DND-41 (cell line): ENCODE data around the gene MYH11.

Experiments
- ATAC-seq: fragments of 200-7000 bp; cut with Tn5 transposase; 3 replicates; pipeline ENCODE4 v1.9.1; 2021; ENCODE audit warnings: low read depth; ENCODE audit not compliant: insufficient read depth
- DNase-seq: peaks from one replicate; pipeline ENCODE4 v3.0.0-alpha.2; 2020
- H2AFZ ChIP-seq: 2 replicates; pipeline ENCODE4 v1.6.0; 2012; ENCODE audit warnings: low read depth, low read length
- H3K27ac ChIP-seq: 2 replicates; pipeline ENCODE4 v1.5.1; 2012; ENCODE audit warnings: low read length, inconsistent platforms
- H3K27me3 ChIP-seq: fragments of 200-600 bp; sonication (generic); 2 replicates; pipeline ENCODE4 v1.6.0; 2012; ENCODE audit warnings: low read length, mild to moderate bottlenecking, inconsistent platforms; ENCODE audit not compliant: insufficient read depth, poor library complexity
- H3K36me3 ChIP-seq: 2 replicates; pipeline ENCODE4 v1.5.1; 2012; ENCODE audit warnings: low read length, inconsistent platforms; ENCODE audit not compliant: insufficient read depth
- H3K4me1 ChIP-seq: 2 replicates; pipeline ENCODE4 v1.5.1; 2012; ENCODE audit warnings: mild to moderate bottlenecking, low read length; ENCODE audit not compliant: insufficient read depth
- H3K4me2 ChIP-seq: 2 replicates; pipeline ENCODE4 v1.6.0; 2012; ENCODE audit warnings: mild to moderate bottlenecking, moderate library complexity, low read length, inconsistent platforms; ENCODE audit not compliant: insufficient read depth
- H3K4me3 ChIP-seq, 2 experiments: fragments of 200-600 bp in 1 of 2; shearing (Covaris generic) in 1 of 2; 2 replicates each; pipeline ENCODE4 v1.5.1; 2012 to 2016; ENCODE audit warnings: inconsistent platforms in 2 of 2, low read length in 2 of 2, mild to moderate bottlenecking in 2 of 2, low read depth in 1 of 2, moderate library complexity in 1 of 2
- H3K79me2 ChIP-seq: 2 replicates; pipeline ENCODE4 v1.6.0; 2012; ENCODE audit warnings: low read length, inconsistent platforms; ENCODE audit not compliant: insufficient read depth
- H3K9ac ChIP-seq: 2 replicates; pipeline ENCODE4 v1.6.0; 2012; ENCODE audit warnings: low read depth, mild to moderate bottlenecking, inconsistent platforms, low read length, moderate library complexity
- H3K9me3 ChIP-seq: 2 replicates; pipeline ENCODE4 v1.5.1; 2012; ENCODE audit warnings: low read length, moderate library complexity, mild to moderate bottlenecking, inconsistent platforms; ENCODE audit not compliant: insufficient read depth, severe bottlenecking
- H4K20me1 ChIP-seq: 2 replicates; pipeline ENCODE4 v1.6.0; 2012; ENCODE audit warnings: low read length; ENCODE audit not compliant: insufficient read depth
- EZH2 ChIP-seq: IDR thresholded peaks from 3 replicates; pipeline ENCODE4 v1.6.1; 2012; ENCODE audit warnings: borderline replicate concordance, low read depth, mild to moderate bottlenecking, moderate library complexity, low read length, inconsistent platforms; ENCODE audit not compliant: severe bottlenecking
- TF ChIP-seq, protein P1 (sequence below): IDR thresholded peaks from 2 replicates; pipeline ENCODE4 v1.5.1; 2012; ENCODE audit warnings: borderline replicate concordance, low read length, moderate library complexity, mild to moderate bottlenecking; ENCODE audit not compliant: poor library complexity, severe bottlenecking; ENCODE audit errors: extremely low read depth

Gene MYH11

DNA sequence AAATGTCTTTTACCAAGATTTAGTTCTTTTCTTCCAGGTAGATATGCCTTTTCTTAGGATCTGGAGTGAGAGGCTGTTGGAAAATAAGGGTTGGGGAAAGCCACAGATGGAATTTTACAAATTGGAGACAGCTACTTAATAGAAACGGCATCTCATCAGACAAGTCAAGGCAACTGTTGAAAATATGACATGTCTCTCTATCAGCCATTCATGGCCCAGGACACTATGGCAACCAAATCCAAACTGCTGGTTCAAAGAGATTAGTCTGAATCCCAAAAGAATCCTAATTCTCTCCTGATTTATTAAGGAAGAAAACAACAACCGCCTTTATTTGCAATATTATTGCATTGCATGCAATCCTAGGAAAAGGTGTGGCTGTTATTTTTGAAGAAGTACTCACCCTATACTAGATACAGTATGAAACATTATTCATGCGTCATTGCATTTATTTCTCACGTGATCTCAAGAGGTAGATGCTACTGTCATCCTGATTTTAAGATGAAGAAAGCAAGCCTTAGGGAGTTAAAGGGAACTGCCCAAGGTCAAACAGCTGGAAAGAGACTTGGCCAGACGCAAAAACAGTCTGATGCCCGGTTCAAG is 44.2 kb upstream of the MYH11 start:
- no peaks in the 10 kb centered on the region for H3K36me3 ChIP-seq
- H3K4me2 ChIP-seq = no peak overlapping the region
- DNase-seq (no peak), ATAC-seq (no peak)
- H4K20me1 ChIP-seq = no peaks in the 10 kb centered on the region
- no peak overlapping the region for H3K4me3 ChIP-seq
- no peaks in the 10 kb centered on the region for H3K4me1 ChIP-seq
- H3K9me3 ChIP-seq = no peaks in the 10 kb centered on the region
- no peak overlapping the region for H2AFZ ChIP-seq
- no peak overlapping the region for H3K27ac ChIP-seq
- H3K9ac ChIP-seq = no peak overlapping the region
- no peaks in the 10 kb centered on the region for H3K27me3 ChIP-seq
- TF ChIP-seq EZH2 = no peak
- TF ChIP-seq, protein P1, sequence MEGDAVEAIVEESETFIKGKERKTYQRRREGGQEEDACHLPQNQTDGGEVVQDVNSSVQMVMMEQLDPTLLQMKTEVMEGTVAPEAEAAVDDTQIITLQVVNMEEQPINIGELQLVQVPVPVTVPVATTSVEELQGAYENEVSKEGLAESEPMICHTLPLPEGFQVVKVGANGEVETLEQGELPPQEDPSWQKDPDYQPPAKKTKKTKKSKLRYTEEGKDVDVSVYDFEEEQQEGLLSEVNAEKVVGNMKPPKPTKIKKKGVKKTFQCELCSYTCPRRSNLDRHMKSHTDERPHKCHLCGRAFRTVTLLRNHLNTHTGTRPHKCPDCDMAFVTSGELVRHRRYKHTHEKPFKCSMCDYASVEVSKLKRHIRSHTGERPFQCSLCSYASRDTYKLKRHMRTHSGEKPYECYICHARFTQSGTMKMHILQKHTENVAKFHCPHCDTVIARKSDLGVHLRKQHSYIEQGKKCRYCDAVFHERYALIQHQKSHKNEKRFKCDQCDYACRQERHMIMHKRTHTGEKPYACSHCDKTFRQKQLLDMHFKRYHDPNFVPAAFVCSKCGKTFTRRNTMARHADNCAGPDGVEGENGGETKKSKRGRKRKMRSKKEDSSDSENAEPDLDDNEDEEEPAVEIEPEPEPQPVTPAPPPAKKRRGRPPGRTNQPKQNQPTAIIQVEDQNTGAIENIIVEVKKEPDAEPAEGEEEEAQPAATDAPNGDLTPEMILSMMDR = no peak
- no peaks in the 10 kb centered on the region for H3K79me2 ChIP-seq

DNA sequence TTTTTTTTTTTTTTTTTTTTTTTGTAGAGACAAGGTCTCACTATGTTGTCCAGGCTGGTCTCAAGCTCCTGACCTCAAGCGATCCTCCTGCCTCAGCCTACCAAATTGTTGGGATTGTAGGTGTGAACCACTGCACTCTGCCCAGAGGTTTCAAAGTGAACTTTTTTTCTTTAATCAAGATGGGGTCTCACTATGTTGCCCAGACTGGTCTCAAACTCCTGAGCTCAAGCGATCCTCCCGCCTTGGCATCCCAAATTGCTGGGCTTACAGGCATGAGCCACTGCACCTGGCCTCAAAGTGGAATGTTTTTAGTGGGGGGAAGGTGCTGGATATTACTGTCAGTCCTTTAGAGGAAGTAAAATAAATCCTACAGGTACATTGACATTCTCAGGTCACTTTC is 43.5 kb upstream of the MYH11 start:
- Histone ChIP-seq H3K9me3 (no peaks in the 10 kb centered on the region), H3K27me3 (no peaks in the 10 kb centered on the region), H3K4me3 (no peak overlapping the region), H3K27ac (no peak overlapping the region), H3K36me3 (no peaks in the 10 kb centered on the region), H3K9ac (no peak overlapping the region), H4K20me1 (no peaks in the 10 kb centered on the region), H3K4me2 (no peak overlapping the region), H3K4me1 (no peaks in the 10 kb centered on the region), H2AFZ (no peak overlapping the region), H3K79me2 (no peaks in the 10 kb centered on the region)
- DNase-seq = no peak
- TF ChIP-seq, protein P1 = no peak
- TF ChIP-seq EZH2 = no peak
- ATAC-seq = no peak

DNA sequence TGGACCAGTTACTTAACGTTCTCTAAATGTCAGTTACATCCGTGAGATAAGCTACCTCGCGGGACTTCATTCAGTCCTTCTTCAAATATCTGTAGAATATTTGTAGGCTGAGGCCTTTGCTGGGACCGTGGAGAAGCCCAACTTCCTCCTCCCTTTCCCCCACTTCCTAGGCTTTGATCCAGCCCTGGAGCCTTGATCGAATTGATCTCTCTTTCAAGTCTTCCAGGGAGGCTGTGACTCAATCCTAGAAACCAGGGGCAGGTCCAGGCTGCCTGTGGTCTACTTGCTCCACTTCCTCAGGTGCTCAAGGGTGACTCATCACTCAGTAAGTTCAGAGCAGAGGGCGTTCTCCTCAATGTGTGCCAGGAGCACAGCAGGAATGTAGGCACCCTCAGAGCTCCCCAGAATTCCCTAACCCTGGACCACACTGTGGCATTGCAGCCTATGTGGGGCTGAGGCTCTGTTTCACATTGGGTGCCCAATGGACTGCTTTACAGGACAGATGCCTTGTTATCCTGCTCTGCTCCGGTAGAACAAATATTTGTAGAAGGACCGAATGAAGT is 42.8 kb upstream of the MYH11 start:
- Histone ChIP-seq H3K9ac (no peak overlapping the region), H3K79me2 (no peaks in the 10 kb centered on the region), H3K4me3 (no peak overlapping the region), H3K4me2 (no peak overlapping the region), H3K27me3 (no peaks in the 10 kb centered on the region), H2AFZ (no peak overlapping the region), H3K4me1 (no peaks in the 10 kb centered on the region), H3K9me3 (no peaks in the 10 kb centered on the region), H3K36me3 (no peaks in the 10 kb centered on the region), H3K27ac (no peak overlapping the region), H4K20me1 (no peaks in the 10 kb centered on the region)
- ATAC-seq = peak; percentile 62
- TF ChIP-seq EZH2 = no peak
- TF ChIP-seq, protein P1 = no peak
- peak; percentile 25 for DNase-seq

DNA sequence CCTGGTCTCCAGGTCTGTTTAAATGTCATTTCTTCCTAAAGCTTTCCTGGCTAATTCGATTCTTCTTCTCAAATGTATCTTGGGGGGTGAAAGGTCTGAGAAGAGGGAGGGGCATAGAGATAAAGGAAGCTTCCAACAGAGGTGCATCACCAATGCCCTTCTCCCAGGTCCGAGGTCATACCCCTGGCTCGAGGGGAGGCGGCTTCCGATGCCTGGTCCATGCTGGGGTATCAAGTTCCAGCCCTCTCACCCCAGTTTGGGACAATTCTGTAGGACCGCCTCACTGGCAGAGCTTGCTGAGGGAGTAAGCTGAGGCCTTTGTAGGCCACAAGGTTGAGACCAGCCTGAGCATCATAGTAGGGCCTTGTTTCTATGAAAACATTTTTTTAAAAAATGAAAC is 41.8 kb upstream of the MYH11 start:
- TF ChIP-seq, protein P1 = no peak
- TF ChIP-seq EZH2 = no peak
- Histone ChIP-seq H3K79me2 (no peaks in the 10 kb centered on the region), H3K4me2 (no peak overlapping the region), H3K9ac (no peak overlapping the region), H4K20me1 (no peaks in the 10 kb centered on the region), H3K4me3 (no peak overlapping the region), H3K36me3 (no peaks in the 10 kb centered on the region), H3K27me3 (no peaks in the 10 kb centered on the region), H2AFZ (no peak overlapping the region), H3K9me3 (no peaks in the 10 kb centered on the region), H3K27ac (no peak overlapping the region), H3K4me1 (no peaks in the 10 kb centered on the region)
- DNase-seq = no peak
- no peak for ATAC-seq
